MG63 (cell line): ENCODE results near the gene PBRM1. TPM values are rescaled to one million over a fixed set of nuclear protein-coding genes. Genes with fewer than 3 reads are reported as not detected.

Experiments
- DNase-seq: peaks from one replicate; pipeline ENCODE4 v3.0.0-alpha.2; 2020
- H3K27me3 ChIP-seq: fragments of 250-450 bp; sonication (Bioruptor Pico); 2 replicates; pipeline ENCODE4 v1.5.1; 2020; ENCODE audit warnings: mild to moderate bottlenecking, moderate library complexity
- H3K36me3 ChIP-seq: fragments of 250-450 bp; sonication (Bioruptor Pico); 2 replicates; pipeline ENCODE4 v1.5.1; 2020; ENCODE audit warnings: mild to moderate bottlenecking, moderate library complexity
- H3K4me3 ChIP-seq: fragments of 250-450 bp; sonication (Bioruptor Pico); 2 replicates; pipeline ENCODE4 v1.5.1; 2020; ENCODE audit warnings: mild to moderate bottlenecking, moderate library complexity
- H3K9me3 ChIP-seq: fragments of 250-450 bp; sonication (Bioruptor Pico); 2 replicates; pipeline ENCODE4 v1.5.1; 2020; ENCODE audit warnings: mild to moderate bottlenecking, moderate library complexity
- total RNA-seq: library from RNA; depleted of rRNA; stranded (reverse); fragments of >200 nt; shearing (Covaris generic); gene quantifications from 2 replicates; pipeline ENCODE4 v1.2.3, GENCODE V29; 2014; ENCODE audit warnings: low replicate concordance

The PBRM1 gene
- total RNA-seq, 1 experiment from 2014 or later: 16.2 TPM

GRCh38 chr3:52517796-52518722 lies 167.7 kb downstream of the PBRM1 start:
- H3K9me3 ChIP-seq: no peaks in the 10 kb centered on the region
- H3K4me3 ChIP-seq: no peak overlapping the region
- H3K36me3 ChIP-seq: no peaks in the 10 kb centered on the region
- no peak for DNase-seq
- no peaks in the 10 kb centered on the region for H3K27me3 ChIP-seq

- H3K9me3 ChIP-seq: no peaks in the 10 kb centered on the region
- H3K36me3 ChIP-seq: no peaks in the 10 kb centered on the region
- H3K27me3 ChIP-seq: no peaks in the 10 kb centered on the region
- H3K4me3 ChIP-seq: no peak overlapping the region
- DNase-seq: no peak
Measured at GRCh38 chr3:52516509-52517195, 169.1 kb downstream of the PBRM1 start.

- Histone ChIP-seq H3K36me3 (no peaks in the 10 kb centered on the region), H3K4me3 (no peak overlapping the region), H3K27me3 (no peaks in the 10 kb centered on the region), H3K9me3 (no peaks in the 10 kb centered on the region)
- DNase-seq: no peak
Measured at GRCh38 chr3:52515192-52515591, 170.5 kb downstream of the PBRM1 start.

GRCh38 chr3:52514576-52514975 lies 171.1 kb downstream of the PBRM1 start:
- no peak for DNase-seq
- H3K27me3 ChIP-seq: no peaks in the 10 kb centered on the region
- no peaks in the 10 kb centered on the region for H3K9me3 ChIP-seq
- H3K36me3 ChIP-seq: no peaks in the 10 kb centered on the region
- H3K4me3 ChIP-seq: no peak overlapping the region

- no peak for DNase-seq
- Histone ChIP-seq H3K9me3 (no peaks in the 10 kb centered on the region), H3K4me3 (no peak overlapping the region), H3K27me3 (no peaks in the 10 kb centered on the region), H3K36me3 (no peaks in the 10 kb centered on the region)
Measured at GRCh38 chr3:52513281-52513680, 172.4 kb downstream of the PBRM1 start.

GRCh38 chr3:52512727-52513126 lies 173.0 kb downstream of the PBRM1 start:
- H3K36me3 ChIP-seq: no peaks in the 10 kb centered on the region
- no peaks in the 10 kb centered on the region for H3K27me3 ChIP-seq
- no peak for DNase-seq
- no peaks in the 10 kb centered on the region for H3K9me3 ChIP-seq
- no peak overlapping the region for H3K4me3 ChIP-seq

- H3K27me3 ChIP-seq: no peaks in the 10 kb centered on the region
- no peaks in the 10 kb centered on the region for H3K9me3 ChIP-seq
- DNase-seq: no peak
- no peak overlapping the region for H3K4me3 ChIP-seq
- no peaks in the 10 kb centered on the region for H3K36me3 ChIP-seq
Measured at GRCh38 chr3:52512105-52512504, 173.6 kb downstream of the PBRM1 start.

GRCh38 chr3:52511509-52511908 lies 174.2 kb downstream of the PBRM1 start:
- no peak for DNase-seq
- Histone ChIP-seq H3K4me3 (no peak overlapping the region), H3K9me3 (no peaks in the 10 kb centered on the region), H3K36me3 (no peaks in the 10 kb centered on the region), H3K27me3 (no peaks in the 10 kb centered on the region)

- Histone ChIP-seq H3K9me3 (no peaks in the 10 kb centered on the region), H3K27me3 (no peaks in the 10 kb centered on the region), H3K36me3 (no peaks in the 10 kb centered on the region), H3K4me3 (no peak overlapping the region)
- no peak for DNase-seq
Measured at GRCh38 chr3:52509753-52510328, 175.9 kb downstream of the PBRM1 start.

GRCh38 chr3:52507359-52507758 lies 178.4 kb downstream of the PBRM1 start:
- Histone ChIP-seq H3K27me3 (no peaks in the 10 kb centered on the region), H3K4me3 (no peak overlapping the region), H3K9me3 (no peaks in the 10 kb centered on the region), H3K36me3 (no peaks in the 10 kb centered on the region)
- peak; percentile 83 for DNase-seq

GRCh38 chr3:52506266-52506966 lies 179.3 kb downstream of the PBRM1 start:
- no peaks in the 10 kb centered on the region for H3K9me3 ChIP-seq
- no peaks in the 10 kb centered on the region for H3K27me3 ChIP-seq
- H3K4me3 ChIP-seq: no peak overlapping the region
- no peaks in the 10 kb centered on the region for H3K36me3 ChIP-seq
- no peak for DNase-seq

- Histone ChIP-seq H3K4me3 (no peak overlapping the region), H3K36me3 (no peaks in the 10 kb centered on the region), H3K9me3 (no peaks in the 10 kb centered on the region), H3K27me3 (no peaks in the 10 kb centered on the region)
- DNase-seq: no peak
Measured at GRCh38 chr3:52504977-52505376, 180.7 kb downstream of the PBRM1 start.

- no peaks in the 10 kb centered on the region for H3K27me3 ChIP-seq
- no peaks in the 10 kb centered on the region for H3K36me3 ChIP-seq
- DNase-seq: no peak
- H3K9me3 ChIP-seq: no peaks in the 10 kb centered on the region
- no peak overlapping the region for H3K4me3 ChIP-seq
Measured at GRCh38 chr3:52503788-52504424, 181.8 kb downstream of the PBRM1 start.

GRCh38 chr3:52502808-52503350 lies 182.8 kb downstream of the PBRM1 start:
- Histone ChIP-seq H3K9me3 (no peaks in the 10 kb centered on the region), H3K4me3 (no peak overlapping the region), H3K36me3 (no peaks in the 10 kb centered on the region), H3K27me3 (no peaks in the 10 kb centered on the region)
- DNase-seq: no peak

- no peaks in the 10 kb centered on the region for H3K9me3 ChIP-seq
- H3K4me3 ChIP-seq: no peak overlapping the region
- H3K27me3 ChIP-seq: no peaks in the 10 kb centered on the region
- H3K36me3 ChIP-seq: no peaks in the 10 kb centered on the region
- no peak for DNase-seq
Measured at GRCh38 chr3:52502001-52502400, 183.7 kb downstream of the PBRM1 start.

GRCh38 chr3:52501046-52501445 lies 184.7 kb downstream of the PBRM1 start:
- Histone ChIP-seq H3K27me3 (no peaks in the 10 kb centered on the region), H3K36me3 (no peaks in the 10 kb centered on the region), H3K9me3 (no peaks in the 10 kb centered on the region), H3K4me3 (no peak overlapping the region)
- DNase-seq: no peak
